ENCODE measurements around the gene FAM20C.

Gene FAM20C

GRCh38 chr7:266851-267840 is 74.8 kb downstream of the FAM20C start:
- H3K9ac ChIP-seq = no peak overlapping the region
- no peak overlapping the region for H3K4me3 ChIP-seq
- no peak overlapping the region for H3K27ac ChIP-seq
- no peak overlapping the region for H3K4me2 ChIP-seq
- no peaks in the 10 kb centered on the region for H3K27me3 ChIP-seq
- peaks cover 18% of the 10 kb centered on the region for H3K9me3 ChIP-seq
- no peaks in the 10 kb centered on the region for H3K4me1 ChIP-seq
- no peaks in the 10 kb centered on the region for H4K20me1 ChIP-seq
- no peak for TF ChIP-seq Cebpa-rat (IDR thresholded peaks at IDR 0.05)
- no peaks in the 10 kb centered on the region for H3K36me3 ChIP-seq

GRCh38 chr7:268991-269390 is 76.6 kb downstream of the FAM20C start:
- H3K9ac ChIP-seq = no peak overlapping the region
- no peaks in the 10 kb centered on the region for H3K4me1 ChIP-seq
- peaks cover 25% of the 10 kb centered on the region for H3K9me3 ChIP-seq
- H3K36me3 ChIP-seq = no peaks in the 10 kb centered on the region
- no peaks in the 10 kb centered on the region for H4K20me1 ChIP-seq
- no peak overlapping the region for H3K4me2 ChIP-seq
- no peak for TF ChIP-seq Cebpa-rat (IDR thresholded peaks at IDR 0.05)
- no peak overlapping the region for H3K4me3 ChIP-seq
- H3K27me3 ChIP-seq = no peaks in the 10 kb centered on the region
- H3K27ac ChIP-seq = no peak overlapping the region

- H3K9me3 ChIP-seq = peaks cover 30% of the 10 kb centered on the region
- H3K4me1 ChIP-seq = no peaks in the 10 kb centered on the region
- no peaks in the 10 kb centered on the region for H3K27me3 ChIP-seq
- no peak overlapping the region for H3K27ac ChIP-seq
- H4K20me1 ChIP-seq = no peaks in the 10 kb centered on the region
- no peaks in the 10 kb centered on the region for H3K36me3 ChIP-seq
- H3K9ac ChIP-seq = no peak overlapping the region
- no peak for TF ChIP-seq Cebpa-rat (IDR thresholded peaks at IDR 0.05)
- H3K4me3 ChIP-seq = no peak overlapping the region
- H3K4me2 ChIP-seq = no peak overlapping the region
Observed at GRCh38 chr7:269721-270120, 77.3 kb downstream of the FAM20C start.

GRCh38 chr7:270351-270983 is 78.1 kb downstream of the FAM20C start:
- no peak overlapping the region for H3K4me3 ChIP-seq
- no peaks in the 10 kb centered on the region for H3K27me3 ChIP-seq
- no peak overlapping the region for H3K27ac ChIP-seq
- no peak overlapping the region for H3K9ac ChIP-seq
- no peaks in the 10 kb centered on the region for H3K36me3 ChIP-seq
- TF ChIP-seq Cebpa-rat (IDR thresholded peaks at IDR 0.05) = no peak
- H3K9me3 ChIP-seq = peaks cover 38% of the 10 kb centered on the region
- H3K4me1 ChIP-seq = no peaks in the 10 kb centered on the region
- no peak overlapping the region for H3K4me2 ChIP-seq
- H4K20me1 ChIP-seq = no peaks in the 10 kb centered on the region

- no peak overlapping the region for H3K4me3 ChIP-seq
Observed at GRCh38 chr7:271266-272107, 79.1 kb downstream of the FAM20C start.

GRCh38 chr7:272108-272615 is 79.8 kb downstream of the FAM20C start:
- H3K4me3 ChIP-seq = no peak overlapping the region
- H3K27me3 ChIP-seq = no peaks in the 10 kb centered on the region
- no peak for TF ChIP-seq Cebpa-rat (IDR thresholded peaks at IDR 0.05)
- no peaks in the 10 kb centered on the region for H3K4me1 ChIP-seq
- peaks cover 55% of the 10 kb centered on the region for H3K9me3 ChIP-seq
- no peak overlapping the region for H3K27ac ChIP-seq
- no peaks in the 10 kb centered on the region for H3K36me3 ChIP-seq
- no peak overlapping the region for H3K4me2 ChIP-seq
- no peak overlapping the region for H3K9ac ChIP-seq
- H4K20me1 ChIP-seq = no peaks in the 10 kb centered on the region

More at GRCh38 chr7:271266-272107, 79.1 kb downstream of the FAM20C start:
- no peak for TF ChIP-seq Cebpa-rat (IDR thresholded peaks at IDR 0.05)
- Histone ChIP-seq H4K20me1 (no peaks in the 10 kb centered on the region), H3K4me1 (no peaks in the 10 kb centered on the region), H3K27ac (no peak overlapping the region), H3K36me3 (no peaks in the 10 kb centered on the region), H3K27me3 (no peaks in the 10 kb centered on the region), H3K4me2 (no peak overlapping the region), H3K9ac (no peak overlapping the region), H3K9me3 (peaks cover 48% of the 10 kb centered on the region)

- Histone ChIP-seq H3K4me1 (no peaks in the 10 kb centered on the region), H3K4me3 (no peak overlapping the region), H3K36me3 (no peaks in the 10 kb centered on the region), H3K9ac (no peak overlapping the region), H3K4me2 (no peak overlapping the region), H3K27ac (no peak overlapping the region), H4K20me1 (no peaks in the 10 kb centered on the region), H3K27me3 (no peaks in the 10 kb centered on the region), H3K9me3 (peaks cover 60% of the 10 kb centered on the region)
- TF ChIP-seq Cebpa-rat (IDR thresholded peaks at IDR 0.05) = no peak
Observed at GRCh38 chr7:272631-273030, 80.3 kb downstream of the FAM20C start.

GRCh38 chr7:273327-273726 is 81.0 kb downstream of the FAM20C start:
- no peak overlapping the region for H3K9ac ChIP-seq
- no peaks in the 10 kb centered on the region for H4K20me1 ChIP-seq
- no peak overlapping the region for H3K27ac ChIP-seq
- no peak for TF ChIP-seq Cebpa-rat (IDR thresholded peaks at IDR 0.05)
- no peak overlapping the region for H3K4me2 ChIP-seq
- H3K4me1 ChIP-seq = no peaks in the 10 kb centered on the region
- no peak overlapping the region for H3K4me3 ChIP-seq
- H3K36me3 ChIP-seq = no peaks in the 10 kb centered on the region
- peaks cover 65% of the 10 kb centered on the region for H3K9me3 ChIP-seq
- no peaks in the 10 kb centered on the region for H3K27me3 ChIP-seq

- H3K4me2 ChIP-seq = no peak overlapping the region
- no peak for TF ChIP-seq Cebpa-rat (IDR thresholded peaks at IDR 0.05)
- H3K9me3 ChIP-seq = peaks cover 65% of the 10 kb centered on the region
- H3K4me3 ChIP-seq = no peak overlapping the region
- H4K20me1 ChIP-seq = no peaks in the 10 kb centered on the region
- no peaks in the 10 kb centered on the region for H3K4me1 ChIP-seq
- H3K27ac ChIP-seq = no peak overlapping the region
- no peak overlapping the region for H3K9ac ChIP-seq
- H3K36me3 ChIP-seq = no peaks in the 10 kb centered on the region
- H3K27me3 ChIP-seq = no peaks in the 10 kb centered on the region
Observed at GRCh38 chr7:274266-274665, 81.9 kb downstream of the FAM20C start.
